Esophagus muscularis mucosa (tissue), 3 donors: ENCODE results near the gene MED31.
"Not testable (repeated sequence)": the region's sequence is repeated elsewhere in the genome, so short reads cannot be mapped to it uniquely, and the experiment has no call there.

Source experiments
- CTCF ChIP-seq, 3 experiments: fragments of 200-600 bp in 2 of 3; fragments of 450-650 bp in 1 of 3; sonication (generic) in 2 of 3; IDR thresholded peaks; one replicate each; pipeline ENCODE4 v1.5.1; 2017 to 2019; ENCODE audit warnings: antibody characterized with exemption in 3 of 3, mild to moderate bottlenecking in 2 of 3, moderate library complexity in 1 of 3
- POLR2A ChIP-seq: fragments of 450-650 bp; IDR thresholded peaks from one replicate; pipeline ENCODE4 v1.6.1; 2017; ENCODE audit warnings: antibody characterized with exemption, moderate library complexity, mild to moderate bottlenecking, low read depth
- POLR2AphosphoS5 ChIP-seq, 2 donors: sonication (generic); formaldehyde crosslinking; IDR thresholded peaks; one replicate each; pipeline ENCODE4 v1.6.1; 2017; ENCODE audit warnings: antibody characterized with exemption in 2 of 2

GRCh38 chr17:6593371-6593770 is 58.0 kb downstream of the MED31 start:
- TF ChIP-seq CTCF (IDR thresholded peaks at IDR 0.05); POLR2AphosphoS5 (IDR thresholded peaks at IDR 0.05); POLR2A: not testable (repeated sequence)
